ENCODE measurements around the gene ELMOD3.
"Not testable (repeated sequence)": the region's sequence is repeated elsewhere in the genome, so short reads cannot be mapped to it uniquely, and the experiment has no call there.

Gene ELMOD3

DNA sequence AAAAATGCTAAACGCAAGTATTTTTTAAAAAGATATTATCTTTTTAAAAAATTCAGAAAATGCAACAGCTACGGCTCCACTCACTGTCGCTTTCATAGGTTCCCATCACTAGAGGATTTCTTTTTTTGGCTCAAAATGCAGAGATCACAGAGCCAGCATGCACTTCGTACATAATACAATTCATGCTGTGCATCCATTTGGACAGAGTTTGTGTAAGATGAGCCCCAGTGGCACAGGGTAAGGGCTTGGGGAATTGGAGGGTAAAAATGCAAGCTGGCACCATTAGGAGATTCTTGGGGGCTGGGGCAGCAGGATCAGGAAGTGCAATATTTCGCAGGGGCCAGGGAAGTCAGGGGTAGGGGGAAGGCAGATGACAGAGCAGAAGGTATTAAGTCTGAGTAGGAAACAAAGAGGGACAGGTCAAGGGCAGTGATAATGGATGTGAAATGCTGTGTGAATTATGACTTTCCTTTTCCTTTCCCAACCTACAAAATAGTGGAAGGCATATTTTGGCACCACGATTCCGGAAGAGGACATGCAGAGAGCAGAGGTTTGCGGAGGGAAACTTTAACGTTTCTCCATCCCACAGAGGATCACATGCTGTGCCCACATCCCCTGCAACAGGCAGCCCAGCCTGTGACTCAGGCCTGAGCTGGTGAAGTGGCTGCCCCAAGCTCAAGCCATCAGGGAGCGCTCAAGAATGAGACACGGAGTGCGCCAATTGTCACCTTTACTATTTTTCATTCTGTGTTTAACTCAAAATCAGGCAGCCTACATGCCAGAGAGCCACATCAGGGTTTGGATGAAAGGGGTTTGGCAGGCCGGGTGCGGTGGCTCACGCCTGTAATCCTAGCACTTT is 50.9 kb downstream of the ELMOD3 start:
- no peak for TF ChIP-seq JUND (IDR thresholded peaks at IDR 0.05; ENCODE audit: low read depth)
- DNase-seq (ENCODE audit: low read depth in 1 of 2, low spot score in 1 of 2) = no peak
- in situ Hi-C loops (cut with HindIII; ENCODE audit: low pct_unique_long_range_greater_than_20kb, low sequenced_read_pairs) = no loop called here

GRCh38 chr2:85409845-85410583 is 55.4 kb downstream of the ELMOD3 start, which contains the start of gene CAPG:
Gene CAPG (minus strand): TSS chr2:85410366. CDS start chr2:85402145, 8,221 bp downstream.
- in situ Hi-C loops (cut with HindIII; ENCODE audit: low pct_unique_long_range_greater_than_20kb, low sequenced_read_pairs) = no loop called here
- no peak for DNase-seq (ENCODE audit: low read depth in 1 of 2, low spot score in 1 of 2)
- no peak for TF ChIP-seq JUND (IDR thresholded peaks at IDR 0.05; ENCODE audit: low read depth)

- DNase-seq (ENCODE audit: low read depth in 1 of 2, low spot score in 1 of 2) = no peak
- no peak for TF ChIP-seq JUND (IDR thresholded peaks at IDR 0.05; ENCODE audit: low read depth)
- in situ Hi-C loops (cut with HindIII; ENCODE audit: low pct_unique_long_range_greater_than_20kb, low sequenced_read_pairs) = no loop called here
Observed at GRCh38 chr2:85410584-85411404, 56.2 kb downstream of the ELMOD3 start.

- in situ Hi-C loops (cut with HindIII; ENCODE audit: low pct_unique_long_range_greater_than_20kb, low sequenced_read_pairs) = no loop called here
- TF ChIP-seq JUND (IDR thresholded peaks at IDR 0.05; ENCODE audit: low read depth) = no peak
- no peak for DNase-seq (ENCODE audit: low read depth in 1 of 2, low spot score in 1 of 2)
Observed at GRCh38 chr2:85411405-85411748, 56.8 kb downstream of the ELMOD3 start.

- no peak for TF ChIP-seq JUND (IDR thresholded peaks at IDR 0.05; ENCODE audit: low read depth)
- no peak for DNase-seq (ENCODE audit: low read depth in 1 of 2, low spot score in 1 of 2)
- in situ Hi-C loops (cut with HindIII; ENCODE audit: low pct_unique_long_range_greater_than_20kb, low sequenced_read_pairs) = no loop called here
Observed at GRCh38 chr2:85413592-85414420, 59.2 kb downstream of the ELMOD3 start.

DNA sequence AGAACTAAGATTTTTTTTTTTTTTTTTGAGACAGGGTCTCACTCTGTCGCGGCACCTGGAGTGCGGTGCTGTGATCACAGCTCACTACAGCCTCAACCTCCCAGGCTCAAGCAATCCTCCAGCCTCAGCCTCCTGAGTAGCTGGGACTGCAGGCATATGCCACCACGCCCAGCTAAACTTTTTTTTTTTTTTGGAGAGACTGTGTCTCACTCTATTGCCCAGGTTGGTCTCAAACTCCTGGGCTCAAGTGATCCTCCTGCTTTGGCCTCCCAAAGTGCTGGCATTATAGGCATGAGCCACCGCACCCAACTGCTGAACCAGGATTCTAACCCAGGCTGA is 59.8 kb downstream of the ELMOD3 start:
- DNase-seq (ENCODE audit: low read depth in 1 of 2, low spot score in 1 of 2); in situ Hi-C loops (cut with HindIII; ENCODE audit: low pct_unique_long_range_greater_than_20kb, low sequenced_read_pairs): not testable (repeated sequence)

DNA sequence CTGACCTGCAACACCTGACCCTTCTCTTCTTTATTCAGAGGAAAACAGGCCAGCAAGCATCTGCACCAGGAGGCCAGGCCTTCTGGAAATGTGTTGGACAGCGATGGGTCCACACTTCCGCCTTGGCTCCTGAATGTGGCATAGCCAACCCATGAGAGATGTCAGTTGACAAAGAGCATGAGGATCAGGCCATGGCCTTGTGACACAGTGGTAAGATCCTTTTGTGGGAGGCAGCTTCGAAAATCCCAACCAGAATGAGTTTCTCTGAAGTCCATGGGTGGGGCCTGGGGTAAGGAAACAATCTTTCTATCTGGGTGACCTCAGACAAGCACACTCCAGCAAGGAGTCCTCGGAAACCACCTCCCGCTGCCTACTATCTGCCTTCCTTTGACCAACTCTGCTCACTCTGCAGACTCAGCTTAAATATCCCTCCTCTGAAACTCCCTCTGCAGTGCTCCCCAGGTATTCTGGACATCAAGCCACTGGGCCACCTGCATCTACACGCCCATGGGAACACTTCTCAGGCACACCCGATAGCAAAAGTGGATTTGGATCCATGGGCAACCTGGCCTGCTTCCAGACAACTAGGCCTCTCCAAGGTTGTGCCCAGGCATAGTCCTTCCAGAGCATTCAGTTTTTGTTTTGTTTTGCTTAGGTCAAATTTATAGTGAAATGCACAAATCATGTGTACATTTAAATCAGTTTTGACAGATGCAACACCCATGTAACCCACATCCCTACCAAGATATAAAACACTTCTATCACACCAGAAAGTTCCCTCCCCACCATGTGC is 60.4 kb downstream of the ELMOD3 start:
- no peak for DNase-seq (ENCODE audit: low read depth in 1 of 2, low spot score in 1 of 2)
- in situ Hi-C loops (cut with HindIII; ENCODE audit: low pct_unique_long_range_greater_than_20kb, low sequenced_read_pairs) = no loop called here

GRCh38 chr2:85415980-85416650 is 61.5 kb downstream of the ELMOD3 start:
- no peak for DNase-seq (ENCODE audit: low read depth in 1 of 2, low spot score in 1 of 2)
- in situ Hi-C loops (cut with HindIII; ENCODE audit: low pct_unique_long_range_greater_than_20kb, low sequenced_read_pairs) = no loop called here
- no peak for TF ChIP-seq JUND (IDR thresholded peaks at IDR 0.05; ENCODE audit: low read depth)

More for the DNA sequence above, 60.4 kb downstream of the ELMOD3 start:
- TF ChIP-seq JUND (IDR thresholded peaks at IDR 0.05; ENCODE audit: low read depth) = no peak

GRCh38 chr2:85418132-85419008 is 63.8 kb downstream of the ELMOD3 start, which contains the start of gene SH2D6:
Gene SH2D6 (plus strand): TSS chr2:85418714. CDS start chr2:85429466, 10,752 bp downstream.
- DNase-seq (ENCODE audit: low read depth in 1 of 2, low spot score in 1 of 2) = peak in 1 of 2 experiments; percentile 79
- in situ Hi-C loops (cut with HindIII; ENCODE audit: low pct_unique_long_range_greater_than_20kb, low sequenced_read_pairs) = no loop called here
- no peak for TF ChIP-seq JUND (IDR thresholded peaks at IDR 0.05; ENCODE audit: low read depth)
